Measurements from ENCODE around the gene CKLF.

CKLF gene

DNA sequence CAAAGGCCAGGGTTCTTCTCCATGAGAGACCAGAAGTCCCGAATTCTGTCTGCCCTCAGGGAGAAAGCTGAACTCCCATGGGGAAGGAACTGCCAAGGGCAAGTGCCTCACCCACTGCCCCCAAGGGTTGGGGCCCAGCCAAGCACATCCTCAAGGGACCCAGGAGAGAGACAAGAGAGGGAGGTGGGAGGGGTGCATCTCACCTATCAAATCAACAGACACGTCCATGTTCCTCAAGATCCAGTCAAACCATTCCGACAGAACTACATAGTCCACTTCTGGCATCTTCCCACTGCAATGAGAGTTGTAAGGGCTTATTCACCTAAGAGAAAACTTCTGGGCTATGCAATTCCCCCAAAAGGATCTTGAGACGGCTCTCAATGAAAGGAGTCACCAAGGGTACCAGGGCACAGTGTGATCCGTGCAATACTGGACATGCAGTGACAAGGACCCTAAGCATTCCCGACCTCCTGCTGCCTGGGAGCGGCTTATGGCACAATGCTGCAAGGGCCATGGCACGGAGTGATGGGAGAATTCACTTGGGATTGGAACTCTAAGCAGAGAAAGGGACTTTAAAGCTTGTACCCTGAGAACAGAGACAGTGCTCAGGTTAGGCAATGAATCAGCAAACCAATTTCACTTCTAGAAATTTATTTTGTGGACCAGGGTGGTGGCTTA is 34.7 kb upstream of the CKLF start:
- no peak for DNase-seq (ENCODE audit: low read depth, low spot score)

DNA sequence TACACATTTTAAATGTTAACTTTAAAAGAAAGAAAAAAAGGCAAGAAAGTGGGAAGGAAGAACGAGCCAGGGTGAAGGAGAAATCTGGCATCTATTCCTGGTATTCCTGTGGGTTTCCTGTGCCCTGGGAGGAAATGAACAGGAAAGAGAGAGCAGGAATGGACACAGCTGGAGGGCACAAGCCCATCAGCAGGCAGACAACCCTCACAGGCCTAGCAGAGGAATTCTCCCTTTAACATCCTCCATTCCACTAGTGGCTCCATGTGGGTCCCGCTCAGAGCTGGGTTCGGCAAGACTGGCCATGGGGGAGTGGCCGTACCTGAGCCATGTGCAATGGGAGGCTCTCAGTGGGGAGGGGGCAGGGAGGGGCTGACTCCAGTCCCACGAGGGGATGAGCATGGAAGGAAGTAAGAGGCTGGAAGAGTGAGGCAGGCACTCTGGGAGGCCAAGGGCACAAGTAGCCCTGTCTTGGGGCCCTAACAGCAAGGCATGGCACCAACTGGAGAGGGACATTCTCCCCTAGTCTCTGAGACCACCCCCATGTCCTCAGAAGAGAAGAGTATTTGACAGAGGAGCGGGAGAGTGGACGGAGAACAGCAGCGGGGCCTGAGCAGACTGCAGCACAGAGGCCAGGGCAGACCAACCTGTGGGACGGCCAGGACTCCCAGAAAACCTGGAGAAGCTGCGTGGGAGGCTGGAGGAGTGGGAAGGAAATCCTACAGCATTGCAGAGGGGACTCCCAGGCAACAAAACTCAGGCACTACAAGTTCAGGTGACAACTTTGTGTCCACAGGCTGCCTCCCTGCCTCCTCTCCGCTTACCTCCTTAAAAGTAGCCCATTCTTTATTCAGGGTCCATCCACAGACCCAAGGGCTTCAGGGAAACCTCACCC is 32.6 kb upstream of the CKLF start:
- DNase-seq (ENCODE audit: low read depth, low spot score): no peak

DNA sequence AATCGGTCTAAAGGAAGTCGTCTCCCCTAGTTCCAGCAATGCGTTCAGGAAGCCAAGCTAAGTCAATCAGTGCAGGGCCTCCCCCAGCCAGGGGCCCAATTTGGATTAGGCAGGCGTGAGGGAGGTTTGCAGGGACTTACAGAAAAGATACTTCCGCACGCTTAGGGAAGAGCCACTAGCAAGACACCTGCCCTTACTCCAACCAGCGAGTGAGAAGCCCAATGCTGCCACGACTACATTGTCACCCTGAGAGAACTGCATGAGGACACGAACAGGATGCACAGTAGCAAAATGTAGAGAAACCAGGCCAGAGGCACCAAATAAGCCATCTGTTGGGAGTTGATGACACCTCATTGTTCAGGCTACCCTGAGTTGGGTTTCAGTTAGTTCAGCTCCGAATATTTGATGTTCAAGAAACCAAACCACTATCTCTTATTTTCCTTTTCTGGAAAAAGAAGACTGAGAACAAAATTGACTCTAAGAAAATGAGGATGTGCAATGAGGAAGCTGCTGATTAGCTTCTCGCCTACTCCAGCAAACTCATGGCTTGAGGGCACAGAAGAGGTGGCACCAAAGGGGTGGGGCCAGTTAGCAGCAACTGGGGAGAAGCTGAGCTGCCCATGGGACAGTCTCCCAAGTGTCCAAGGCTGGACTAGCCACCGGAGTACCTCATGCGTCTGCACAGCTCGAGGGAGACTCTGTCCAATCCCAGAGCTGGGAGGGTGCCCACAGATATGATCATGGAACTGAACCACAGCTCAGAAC is 31.8 kb upstream of the CKLF start:
- DNase-seq (ENCODE audit: low read depth, low spot score): no peak

DNA sequence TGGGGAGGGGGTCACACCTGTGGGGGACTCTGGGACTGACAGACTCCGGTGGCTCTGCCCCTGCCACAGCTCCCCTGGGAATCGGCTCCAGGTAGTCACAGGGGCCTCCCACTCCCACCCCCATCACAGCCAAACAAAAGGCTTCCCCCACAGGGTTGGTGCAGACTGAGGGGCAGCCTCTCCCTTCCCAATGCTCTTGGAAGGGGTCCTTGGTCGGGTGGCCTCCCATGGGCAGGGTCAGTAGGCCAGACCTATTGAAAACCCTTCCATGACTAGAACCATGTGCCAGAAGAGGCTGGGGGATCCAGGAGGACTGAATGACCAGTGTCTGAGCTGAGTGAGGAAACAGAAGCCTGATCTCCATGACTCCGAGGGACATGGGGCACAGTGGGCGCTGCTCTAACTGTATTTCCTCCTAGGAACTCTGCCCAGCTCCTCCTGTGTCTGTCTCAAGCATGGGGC is 31.1 kb upstream of the CKLF start:
- no peak for DNase-seq (ENCODE audit: low read depth, low spot score)

DNA sequence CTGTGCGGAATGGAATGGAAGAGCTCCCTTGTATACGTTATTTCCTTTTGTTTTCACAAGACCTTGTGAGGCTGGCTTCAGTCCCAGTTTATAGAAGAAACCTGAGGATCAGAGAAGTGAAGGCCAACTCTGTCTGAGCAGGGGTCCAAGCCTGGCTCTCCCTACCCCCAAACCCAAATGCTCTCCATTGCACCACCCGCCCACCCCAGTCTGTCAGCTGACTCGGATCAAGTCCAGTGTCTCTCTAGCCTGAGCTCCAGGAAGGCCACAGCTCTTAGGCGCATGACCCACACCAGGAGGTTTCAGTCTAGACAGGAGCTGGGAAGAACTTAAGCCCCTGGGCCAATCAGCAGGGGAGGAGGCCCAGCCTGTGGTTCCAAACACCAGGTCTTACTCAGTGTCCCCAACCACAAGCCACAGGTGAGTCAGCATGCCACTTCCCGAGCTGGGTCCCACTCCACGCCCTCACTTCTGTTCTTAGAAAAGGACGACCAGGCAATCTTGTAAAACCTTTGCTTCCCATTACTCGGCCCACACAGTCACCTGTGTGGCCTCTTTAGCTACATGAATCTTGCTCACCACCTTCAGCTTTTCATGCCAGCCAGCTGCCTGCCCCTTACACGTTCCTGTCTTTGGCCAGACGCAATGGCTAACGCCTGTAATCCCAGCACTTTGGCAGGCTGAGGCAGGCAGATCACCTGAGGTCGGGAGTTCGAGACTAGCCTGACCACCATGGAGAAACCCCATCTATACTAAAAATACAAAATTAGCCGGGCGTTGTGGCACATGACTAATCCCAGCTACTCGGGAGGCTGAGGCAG is 30.2 kb upstream of the CKLF start:
- peak; percentile 86 for DNase-seq (ENCODE audit: low read depth, low spot score)

DNA sequence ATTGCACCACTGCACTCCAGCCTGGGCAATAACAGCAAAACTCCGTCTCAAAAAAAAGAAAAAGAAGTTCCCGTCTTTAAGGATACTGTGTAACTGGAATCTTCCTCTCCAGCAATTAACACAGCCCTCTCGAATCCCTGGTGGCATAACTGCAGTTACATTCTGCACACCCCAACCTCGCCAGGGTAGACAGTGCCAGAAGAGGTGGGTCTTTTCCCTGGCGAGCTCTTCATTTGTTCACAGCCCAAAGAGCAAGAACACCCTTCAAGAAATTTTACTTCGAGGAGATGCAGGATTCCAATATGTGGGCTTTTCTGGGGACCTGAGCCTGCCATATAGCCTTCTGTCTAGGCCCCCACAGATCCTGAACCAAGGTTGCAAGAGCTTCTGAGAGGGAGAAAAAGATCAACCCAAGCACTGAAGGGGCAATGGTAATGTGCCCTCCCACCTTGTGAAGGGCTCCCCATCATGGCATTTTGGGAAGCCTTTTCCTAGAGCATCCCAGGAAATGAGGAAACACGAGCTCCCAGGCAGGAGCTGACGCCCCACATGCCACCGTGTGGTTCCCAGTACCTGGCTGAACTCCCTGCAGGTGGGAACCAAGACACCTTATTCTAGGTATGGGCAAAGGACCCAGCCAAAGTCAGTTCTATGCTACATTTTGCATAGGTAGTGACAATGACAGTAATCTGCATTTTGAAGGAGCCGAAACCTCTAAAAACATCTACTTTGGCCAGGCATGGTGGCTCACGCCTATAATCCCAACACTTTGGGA is 29.4 kb upstream of the CKLF start:
- DNase-seq (ENCODE audit: low read depth, low spot score): no peak

DNA sequence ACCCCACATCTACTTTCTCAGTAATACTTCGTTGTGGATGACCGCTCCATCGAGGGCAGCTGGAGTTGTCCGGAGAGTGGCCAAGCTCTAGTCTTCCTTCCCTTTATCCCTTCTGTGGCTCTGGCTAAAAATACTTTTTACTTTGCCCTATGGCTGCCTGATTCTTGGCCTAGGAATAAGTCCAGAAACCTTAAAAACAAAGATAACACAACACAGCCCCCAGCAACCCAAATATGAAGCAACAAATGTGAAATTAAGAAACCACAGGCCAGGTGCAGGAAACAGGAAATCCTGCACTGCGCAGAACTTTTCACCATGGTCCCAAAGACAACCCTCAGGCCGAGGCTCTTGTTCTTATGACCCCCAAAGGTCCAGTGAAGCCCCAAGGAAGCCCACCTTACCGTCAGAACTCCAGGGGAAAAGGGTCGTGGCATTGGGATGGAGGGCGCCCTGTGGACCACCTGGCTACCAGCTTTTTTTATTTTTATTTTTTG is 28.5 kb upstream of the CKLF start:
- no peak for DNase-seq (ENCODE audit: low read depth, low spot score)

- DNase-seq (ENCODE audit: low read depth, low spot score): no peak
These were observed 27.7 kb upstream of the CKLF start for GRCh38 chr16:66524601-66525164.

- no peak for DNase-seq (ENCODE audit: low read depth, low spot score)
These were observed 26.8 kb upstream of the CKLF start for GRCh38 chr16:66525396-66526180.

DNA sequence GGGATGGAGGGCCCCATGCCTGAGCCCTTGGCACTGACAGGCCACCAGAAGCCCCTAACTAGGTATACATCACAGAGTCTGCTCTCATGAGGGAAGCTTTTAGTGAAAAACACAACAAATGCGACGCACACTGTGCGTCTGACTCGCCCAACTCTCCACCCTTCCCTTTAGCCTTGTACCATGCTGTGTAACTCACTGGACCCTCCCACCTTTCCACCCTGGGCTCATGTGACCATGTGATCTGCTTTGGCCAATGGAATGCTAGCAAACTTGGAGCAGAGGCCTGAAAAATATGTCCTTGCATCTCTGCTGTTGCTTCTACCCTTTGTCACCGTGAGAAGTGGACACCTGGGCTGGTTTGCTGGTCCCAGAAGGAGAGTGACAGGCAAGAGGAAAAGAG is 24.1 kb upstream of the CKLF start:
- no peak for DNase-seq (ENCODE audit: low read depth, low spot score)

GRCh38 chr16:66529475-66529874 is 22.9 kb upstream of the CKLF start:
- DNase-seq (ENCODE audit: low read depth, low spot score): no peak

- DNase-seq (ENCODE audit: low read depth, low spot score): no peak
These were observed 18.0 kb upstream of the CKLF start for GRCh38 chr16:66534376-66534799.

GRCh38 chr16:66536525-66536924 is 15.9 kb upstream of the CKLF start:
- no peak for DNase-seq (ENCODE audit: low read depth, low spot score)

DNA sequence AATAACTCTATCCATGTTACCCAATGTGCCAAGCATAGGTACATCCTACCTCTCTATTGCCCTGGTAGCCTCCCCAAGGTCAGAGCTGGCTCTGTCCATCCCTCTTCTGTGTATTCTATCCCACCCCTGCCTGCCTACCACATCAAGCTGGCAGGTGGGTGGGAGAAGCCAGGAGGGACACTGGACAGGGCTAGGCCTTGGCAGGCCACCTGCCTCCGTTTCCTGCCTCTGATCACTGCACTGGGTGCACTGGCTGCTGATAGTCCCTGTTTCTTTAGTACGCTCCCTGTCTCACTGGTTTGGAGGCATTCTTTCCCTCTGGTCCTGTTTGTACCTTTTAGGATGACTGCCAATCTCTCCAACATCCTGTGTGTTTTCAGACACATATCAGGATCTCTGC is 15.1 kb upstream of the CKLF start:
- DNase-seq (ENCODE audit: low read depth, low spot score): no peak

- DNase-seq (ENCODE audit: low read depth, low spot score): no peak
These were observed 13.5 kb upstream of the CKLF start for GRCh38 chr16:66538910-66539309.

GRCh38 chr16:66539623-66540469 is 12.5 kb upstream of the CKLF start:
- DNase-seq (ENCODE audit: low read depth, low spot score): no peak

DNA sequence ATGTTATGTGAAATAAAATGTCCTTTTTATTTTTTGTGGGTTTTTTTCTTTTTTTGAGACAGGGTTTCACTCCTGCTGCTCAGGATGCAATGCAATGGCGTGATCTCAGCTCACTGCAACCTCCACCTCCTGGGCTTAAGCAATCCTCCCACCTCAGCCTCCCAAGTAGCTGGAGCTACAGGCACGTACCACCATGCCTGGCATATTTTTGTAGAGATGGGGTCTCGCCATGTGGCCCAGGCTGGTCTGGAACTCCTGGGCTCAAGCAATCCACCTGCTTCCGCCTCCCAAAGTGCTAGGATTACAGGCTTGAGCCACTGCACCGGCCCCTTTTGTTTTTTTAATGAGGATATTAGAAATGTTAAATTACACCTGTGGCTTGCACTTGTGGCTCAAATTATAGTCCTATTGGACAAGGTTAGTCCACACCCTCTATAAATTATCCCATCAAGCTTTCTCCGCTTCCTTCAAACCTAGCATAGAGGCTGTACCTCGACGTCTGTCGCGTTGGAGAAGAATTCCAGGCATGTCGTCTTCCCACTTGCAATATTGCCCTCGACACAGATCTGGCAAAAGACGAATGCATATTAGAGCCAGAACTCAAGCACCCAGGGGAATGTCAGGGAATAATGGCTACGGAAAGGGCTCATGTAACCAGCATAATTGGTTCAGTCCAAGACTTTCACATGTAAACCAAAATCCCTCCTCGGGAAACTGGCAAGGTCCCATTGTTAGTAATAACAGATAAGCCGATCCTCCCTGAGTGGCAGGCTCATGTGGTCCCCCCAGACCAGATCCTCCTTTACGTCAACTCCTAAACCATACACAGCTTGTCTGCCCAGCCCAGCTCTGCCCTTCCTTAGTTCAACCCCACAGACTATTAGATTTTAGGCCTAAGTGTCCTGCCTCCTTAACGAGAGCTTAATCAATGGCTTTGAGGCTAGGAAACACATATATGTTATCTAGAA is 10.7 kb upstream of the CKLF start:
- DNase-seq (ENCODE audit: low read depth, low spot score): no peak
